T-helper 2 cell treated with Interferon-gamma antibody and Interleukin-4, amounts not matched to agents 100 ng/mL and 5 ng/mL, for 36 hours (primary cell): ENCODE measurements around the gene FGFR2. TPM values are rescaled to one million over a fixed set of nuclear protein-coding genes. Genes with fewer than 3 reads are reported as not detected.

Experiments used
- intact Hi-C: fragments of 100-400 bp; cut with micrococcal nuclease; formaldehyde crosslinking; loops from one replicate; pipeline ENCODE4 v1.15.1; 2023
- total RNA-seq: library from RNA; stranded (reverse); gene quantifications from 2 replicates; pipeline ENCODE4 v1.2.3, GENCODE V29; 2022

FGFR2 gene
- total RNA-seq, 1 donor from 2014 or later = 0.73 TPM

DNA sequence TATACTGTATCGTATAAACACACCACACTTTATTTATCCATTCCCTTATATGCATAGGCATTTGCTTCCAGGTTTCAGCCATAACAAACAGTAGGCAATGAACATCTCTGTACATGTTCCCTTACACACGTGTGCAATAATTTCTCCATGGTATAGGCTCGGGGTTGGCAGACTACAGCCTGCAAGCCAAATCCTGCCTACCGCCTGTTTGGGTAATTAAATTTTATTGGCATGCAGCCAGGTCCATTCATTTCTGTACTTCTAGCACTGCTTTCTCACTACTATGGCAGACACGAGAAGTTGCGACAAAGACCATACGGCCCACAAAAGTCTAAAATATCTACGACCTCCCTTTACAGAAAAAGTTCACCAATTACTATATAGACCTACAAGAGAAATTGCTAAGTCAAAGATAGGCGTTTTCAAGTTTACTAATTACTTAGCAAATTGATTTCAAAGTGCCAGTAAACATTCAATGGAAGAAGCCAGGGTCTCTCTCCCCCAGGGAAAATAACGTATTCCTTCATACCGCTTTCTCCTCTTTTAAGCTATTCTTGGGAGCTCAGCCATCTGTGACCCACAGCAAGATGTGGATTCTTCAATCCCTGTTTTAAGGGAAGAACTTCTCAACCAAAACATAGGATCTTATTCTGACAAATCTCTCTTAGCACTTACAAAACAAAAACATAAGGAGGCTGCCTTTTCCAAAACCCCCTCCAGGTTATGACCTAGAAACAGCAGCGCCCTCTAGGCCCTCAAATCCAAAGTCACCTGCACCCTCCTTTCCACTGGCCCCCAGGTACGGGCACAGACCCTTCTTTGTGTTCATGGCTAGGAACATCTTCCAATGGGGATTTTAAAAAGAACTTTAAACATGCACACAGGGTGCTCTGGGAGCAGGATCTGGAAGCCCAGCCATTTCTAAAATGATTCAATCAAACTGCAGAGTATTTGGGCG is 100.5 kb downstream of the FGFR2 start:
- intact Hi-C loops = no loop called here

DNA sequence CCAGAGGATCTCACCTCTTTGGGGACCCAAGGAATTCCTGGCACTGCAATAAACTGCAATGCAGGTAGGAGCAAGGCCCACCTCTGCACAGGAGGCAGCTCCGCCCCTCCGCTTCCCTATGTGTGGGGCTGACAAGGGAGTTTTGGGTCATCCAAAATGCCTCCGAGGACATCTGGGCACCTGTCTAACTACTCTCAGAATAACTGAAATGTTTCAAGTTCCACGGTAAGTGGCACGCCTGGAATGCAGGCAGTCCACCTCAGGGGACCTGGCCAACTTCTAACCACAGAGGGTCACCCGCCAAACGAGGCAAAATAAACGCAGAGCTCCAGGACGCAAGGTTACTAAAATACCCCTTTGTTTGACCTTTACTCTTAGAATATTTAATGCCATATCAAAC is 102.5 kb downstream of the FGFR2 start:
- intact Hi-C loops = no loop called here

DNA sequence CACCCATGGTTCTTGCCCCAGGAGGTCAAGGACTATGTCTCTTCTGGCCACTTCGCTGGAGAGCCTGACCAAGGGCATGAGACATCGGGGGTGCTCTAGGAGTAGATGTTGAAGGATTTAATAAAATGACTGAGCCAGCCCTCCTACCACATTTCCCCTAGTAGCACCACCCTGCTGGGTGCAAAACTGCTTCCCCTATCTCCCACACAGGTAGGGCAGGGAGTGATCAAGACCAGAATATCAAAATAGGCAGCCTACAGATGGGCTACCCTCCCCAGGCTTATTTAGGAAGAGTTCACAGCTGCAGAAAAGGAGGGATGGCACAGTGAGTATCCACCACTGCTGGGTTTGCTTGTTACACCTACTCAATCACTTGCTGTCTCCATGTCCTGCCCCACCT is 103.9 kb downstream of the FGFR2 start:
- intact Hi-C loops = no loop called here

DNA sequence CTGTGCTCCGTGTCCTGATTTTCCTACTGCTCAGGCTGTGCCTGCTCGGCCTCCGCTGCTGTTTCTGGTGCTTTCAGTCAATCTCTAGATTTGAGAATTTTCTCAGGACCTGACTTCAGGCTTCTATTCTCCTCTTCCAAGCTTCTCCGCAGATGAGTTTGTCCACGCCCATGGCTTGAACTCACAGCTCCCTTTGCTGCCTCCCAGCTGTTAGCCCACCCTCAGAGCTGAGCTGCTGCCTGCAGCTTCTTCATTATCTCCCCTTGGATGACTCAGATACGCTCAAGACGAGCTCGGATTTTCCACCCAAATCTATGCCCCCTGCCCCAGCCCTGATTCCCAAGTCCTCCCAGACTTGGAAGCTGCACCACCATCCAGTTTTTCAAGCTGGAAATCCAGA is 104.7 kb downstream of the FGFR2 start:
- intact Hi-C loops = no loop called here

DNA sequence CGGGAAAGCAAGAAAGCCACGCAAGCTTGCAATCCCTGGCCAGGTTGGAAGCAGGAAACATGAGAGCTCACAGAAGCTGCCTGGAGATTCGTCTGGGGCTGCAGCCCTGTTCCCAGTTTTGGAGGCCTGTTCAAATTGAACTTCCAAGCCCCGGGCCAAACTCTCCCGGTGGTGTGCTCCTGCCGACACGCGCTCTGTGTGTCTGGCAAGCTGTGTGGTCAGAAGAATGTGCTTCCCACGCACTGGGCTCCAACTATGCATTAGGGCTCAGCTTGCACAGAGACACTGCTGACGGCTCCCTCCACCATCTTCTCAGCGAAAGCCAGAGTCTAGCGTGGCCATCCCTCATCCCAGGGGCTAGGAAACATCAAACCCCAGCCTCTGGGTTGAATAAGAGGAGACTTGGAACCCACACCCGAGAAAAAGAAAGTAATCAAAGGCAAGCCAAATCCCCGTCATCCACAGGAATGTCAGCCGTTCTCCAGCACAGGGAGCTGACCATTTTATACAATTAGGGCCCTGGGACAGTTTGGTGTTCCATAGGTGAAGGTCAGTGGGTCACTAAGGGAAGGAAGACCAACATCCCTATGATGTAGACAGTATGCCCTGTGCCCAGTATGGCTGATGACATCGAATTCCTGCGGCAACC is 107.2 kb downstream of the FGFR2 start:
- intact Hi-C loops = no loop called here

DNA sequence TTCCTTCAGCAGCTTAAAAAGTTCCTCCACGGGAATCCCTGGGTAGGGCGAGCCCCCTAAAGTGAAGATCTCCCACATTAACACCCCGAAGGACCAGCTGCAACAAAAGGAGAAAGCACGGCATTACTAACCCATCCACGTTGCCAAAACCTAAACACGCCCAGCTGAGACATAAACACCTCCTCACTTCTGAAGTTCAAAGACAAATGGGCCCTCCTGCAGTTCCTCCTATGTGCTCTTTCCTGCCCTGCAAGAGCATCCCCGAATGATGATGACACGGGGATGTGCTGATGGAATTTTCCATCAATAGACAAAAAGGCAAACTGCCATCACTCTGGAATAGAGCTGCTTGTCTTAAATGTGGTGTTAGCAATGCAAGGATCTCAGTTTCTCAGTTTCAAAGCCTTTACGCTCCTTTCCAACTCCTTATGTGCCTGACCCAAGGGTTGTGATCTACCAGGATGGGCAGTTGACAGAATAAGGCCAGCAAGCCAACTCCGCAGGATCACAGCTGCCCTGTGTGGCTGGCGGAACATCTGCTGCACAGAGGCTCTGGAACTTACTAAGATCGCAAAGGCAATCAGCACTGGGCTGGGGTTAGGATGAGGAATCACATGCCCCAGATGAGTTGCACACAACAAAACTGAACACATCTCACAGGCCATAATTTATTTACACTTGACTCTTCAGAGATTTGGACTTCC is 112.7 kb downstream of the FGFR2 start:
- intact Hi-C loops = no loop called here

DNA sequence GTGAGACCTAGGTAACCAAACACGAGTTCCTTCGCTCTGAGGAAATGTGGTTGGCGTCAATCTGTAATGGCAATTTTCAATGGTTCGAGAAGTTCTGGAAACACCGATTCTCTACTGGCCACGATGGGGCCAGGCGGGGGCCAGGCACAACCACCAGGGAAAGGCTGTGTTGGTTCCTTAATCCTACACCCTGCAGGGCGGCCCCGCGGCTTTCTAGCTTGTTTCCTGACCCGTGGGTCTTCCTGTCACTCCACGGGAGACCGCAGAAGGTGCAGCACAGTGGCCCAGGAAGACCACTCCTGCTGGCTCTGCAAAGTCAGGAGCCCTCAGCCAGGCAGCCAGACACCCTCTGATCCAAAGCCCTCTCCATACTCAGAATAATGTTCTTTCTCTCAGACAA is 113.4 kb downstream of the FGFR2 start:
- intact Hi-C loops = no loop called here

DNA sequence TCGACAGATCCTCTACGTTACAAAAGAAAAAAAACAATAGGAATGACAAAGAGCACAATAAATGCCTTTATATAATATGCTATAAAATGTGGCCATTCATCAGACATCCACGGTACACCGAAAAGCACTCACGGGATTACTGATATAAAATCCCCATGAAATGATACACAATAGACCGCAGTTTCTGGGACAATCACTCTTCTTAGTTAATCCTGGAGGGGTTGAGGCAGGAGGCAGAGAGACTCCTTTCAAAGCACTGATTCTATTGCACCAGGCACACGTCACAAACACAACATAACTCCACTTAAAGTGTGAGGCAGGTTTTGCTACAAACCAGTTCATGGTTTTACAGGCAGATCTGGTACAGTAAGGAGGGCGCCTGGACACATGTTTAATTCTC is 113.8 kb downstream of the FGFR2 start:
- intact Hi-C loops = no loop called here

DNA sequence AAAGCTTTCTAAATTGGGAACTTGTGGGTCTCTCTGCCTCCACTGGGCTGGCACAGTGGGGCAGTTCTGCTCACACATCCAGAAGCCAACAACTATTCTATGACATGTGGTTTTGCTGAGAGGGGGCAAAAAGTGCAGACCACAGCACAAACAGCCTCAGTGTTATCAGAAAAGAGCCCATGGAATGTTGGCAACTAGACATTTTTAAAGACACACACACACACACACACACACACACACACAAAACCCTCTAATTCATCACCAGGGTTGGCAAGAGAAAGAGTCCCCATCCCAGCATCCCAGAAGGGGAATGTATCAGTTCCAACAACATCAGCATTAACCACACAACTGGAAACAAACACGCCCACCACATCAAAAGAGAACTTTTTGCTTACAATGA is 117.1 kb downstream of the FGFR2 start:
- intact Hi-C loops = no loop called here

DNA sequence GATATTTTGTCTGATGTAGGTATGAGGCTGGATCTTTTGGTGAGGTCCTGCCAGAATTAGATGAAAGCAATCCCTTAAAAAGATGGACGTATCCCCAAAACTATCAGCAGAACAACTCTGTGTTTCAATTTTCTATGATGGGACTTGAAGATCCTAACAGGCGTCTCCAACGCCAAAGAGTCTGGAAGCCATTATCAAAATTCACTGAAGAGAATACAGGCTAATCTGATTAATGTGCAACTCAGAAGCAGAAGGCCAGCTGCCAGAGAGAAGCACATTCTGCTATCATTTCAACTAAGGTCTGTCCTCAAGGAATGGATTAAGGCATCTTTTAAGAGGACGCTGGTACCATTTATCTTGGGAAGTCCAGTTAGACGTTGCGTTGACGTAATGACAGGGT is 119.7 kb downstream of the FGFR2 start:
- intact Hi-C loops = no loop called here

DNA sequence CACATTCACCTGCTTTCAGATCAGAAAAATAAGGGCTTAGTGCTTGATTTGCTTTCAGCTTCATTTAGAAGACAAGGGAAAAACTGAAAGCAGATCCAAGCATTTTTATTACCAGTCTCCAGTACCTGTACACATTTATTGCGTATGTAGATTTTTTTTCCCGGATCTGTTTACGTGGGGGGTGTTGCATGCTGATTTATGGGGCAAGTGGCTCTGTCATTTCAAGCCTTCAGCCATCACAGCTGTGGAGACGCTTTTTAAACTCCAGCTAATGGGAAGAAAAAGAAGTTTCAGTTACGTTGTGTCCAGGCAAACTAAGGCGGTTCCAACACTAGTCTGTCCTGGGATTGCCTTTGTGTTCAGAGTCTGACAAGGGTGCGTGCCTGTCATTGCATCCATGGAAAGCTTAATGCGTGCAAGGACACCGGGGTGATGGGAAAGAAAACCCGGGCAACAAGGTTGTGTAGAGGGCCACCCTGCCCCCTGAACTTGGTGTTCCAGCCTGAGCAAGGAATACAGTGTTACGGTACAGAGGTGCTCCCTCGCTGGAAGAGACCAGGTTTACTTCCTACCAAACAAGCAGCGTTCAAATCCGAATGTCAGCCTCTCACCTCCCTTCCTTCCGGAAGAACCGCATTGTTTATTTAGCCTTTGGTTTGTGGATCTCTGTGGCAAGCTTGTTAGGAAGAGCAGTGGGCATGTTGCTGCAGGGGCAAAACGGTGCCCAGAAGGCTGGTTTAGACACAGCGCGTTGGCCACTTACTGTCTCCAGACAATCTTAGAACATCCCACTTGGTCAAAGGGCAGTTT is 128.2 kb downstream of the FGFR2 start:
- intact Hi-C loops = no loop called here

DNA sequence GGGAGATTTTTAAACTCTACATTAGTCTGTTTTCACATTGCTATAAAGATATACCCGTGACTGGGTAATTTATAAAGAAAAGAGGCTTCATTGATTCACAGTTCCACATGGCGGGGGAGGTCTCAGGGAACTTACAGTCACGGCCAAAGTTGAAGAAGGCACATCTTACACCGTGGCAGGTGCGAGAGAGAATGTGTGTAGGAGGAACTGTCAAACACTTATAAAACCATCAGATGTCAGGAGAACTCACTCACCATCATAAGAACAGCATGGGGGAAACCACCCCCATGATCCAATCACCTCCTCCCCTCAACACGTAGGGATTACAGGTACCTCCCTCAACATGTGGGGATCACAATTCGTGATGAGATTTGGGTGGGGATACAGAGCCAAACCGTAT is 129.5 kb downstream of the FGFR2 start:
- intact Hi-C loops = no loop called here

DNA sequence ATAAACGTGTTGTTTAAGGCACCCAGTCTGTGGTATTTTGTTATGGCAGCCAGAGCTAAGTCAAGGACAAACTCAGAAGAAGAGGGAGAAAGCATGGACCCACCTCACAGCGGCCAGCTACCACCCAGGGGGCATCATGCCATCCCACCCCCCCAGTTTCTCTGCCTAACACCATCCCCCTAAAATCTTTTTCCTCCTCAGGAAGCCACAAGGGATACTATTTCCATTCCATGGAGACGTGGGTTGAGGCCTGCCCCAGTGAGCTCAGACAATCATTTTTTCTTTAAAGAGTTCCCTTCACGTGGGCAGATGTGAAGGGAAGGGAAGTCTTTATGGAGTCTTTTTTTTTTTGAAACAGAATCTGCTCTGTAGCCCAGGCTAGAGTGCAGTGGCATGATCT is 131.8 kb downstream of the FGFR2 start:
- intact Hi-C loops = no loop called here

DNA sequence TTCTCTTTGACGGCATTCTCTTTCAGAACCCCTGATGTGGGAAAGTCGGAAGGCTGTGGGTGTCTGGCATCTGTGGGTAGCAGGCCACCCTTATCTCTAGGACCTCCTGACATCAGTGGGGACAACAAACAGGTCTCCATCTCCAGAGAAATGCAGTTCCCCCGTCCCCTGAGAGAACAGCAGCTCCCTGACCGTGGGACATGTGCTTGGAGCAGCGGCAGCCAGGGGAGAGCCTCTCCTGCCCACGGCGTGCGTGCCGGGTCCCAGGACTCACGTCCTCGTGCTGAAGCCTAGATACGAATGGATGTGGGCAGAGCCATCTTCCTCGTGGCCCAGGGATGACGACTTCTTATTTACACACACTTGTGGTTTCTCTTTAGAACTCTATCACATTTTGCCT is 133.0 kb downstream of the FGFR2 start:
- intact Hi-C loops = no loop called here

DNA sequence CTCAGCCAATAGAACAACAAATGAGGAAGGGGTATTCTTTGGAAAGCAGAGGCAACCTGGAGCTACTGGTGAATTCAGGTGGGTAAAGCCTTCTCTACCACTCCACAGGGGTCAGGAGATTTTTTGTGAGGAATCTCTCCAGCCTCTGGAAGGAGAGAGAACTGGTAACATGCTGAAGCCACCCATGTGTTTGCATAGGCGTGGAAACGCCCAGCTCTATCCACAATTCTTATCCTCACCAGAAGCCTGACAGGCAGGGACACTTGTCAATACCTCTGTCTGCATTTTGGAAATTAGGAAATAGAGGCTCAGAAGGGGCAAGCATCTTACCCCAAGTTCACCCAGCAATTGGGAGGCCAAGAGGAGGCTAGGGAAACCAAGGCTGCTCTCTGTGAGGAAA is 133.7 kb downstream of the FGFR2 start:
- intact Hi-C loops = no loop called here

DNA sequence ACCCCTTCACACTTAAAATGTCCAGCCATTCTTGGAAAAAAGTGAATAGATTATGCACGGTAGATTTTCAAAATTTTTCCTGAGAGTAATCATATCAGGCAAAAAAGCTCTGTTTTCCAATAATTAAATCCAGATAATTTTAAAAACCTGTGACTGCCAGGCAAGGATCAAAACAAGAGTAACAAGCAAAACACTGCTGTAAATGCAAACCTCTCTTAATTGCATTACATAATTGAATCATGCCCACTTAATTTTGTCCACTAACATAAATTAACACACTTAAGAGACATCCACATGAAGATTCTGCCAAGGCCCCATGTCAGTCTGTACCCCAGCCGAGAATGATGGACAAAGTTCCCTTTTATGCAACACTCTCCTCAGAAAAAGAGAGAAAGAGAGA is 135.3 kb downstream of the FGFR2 start:
- intact Hi-C loops = no loop called here

DNA sequence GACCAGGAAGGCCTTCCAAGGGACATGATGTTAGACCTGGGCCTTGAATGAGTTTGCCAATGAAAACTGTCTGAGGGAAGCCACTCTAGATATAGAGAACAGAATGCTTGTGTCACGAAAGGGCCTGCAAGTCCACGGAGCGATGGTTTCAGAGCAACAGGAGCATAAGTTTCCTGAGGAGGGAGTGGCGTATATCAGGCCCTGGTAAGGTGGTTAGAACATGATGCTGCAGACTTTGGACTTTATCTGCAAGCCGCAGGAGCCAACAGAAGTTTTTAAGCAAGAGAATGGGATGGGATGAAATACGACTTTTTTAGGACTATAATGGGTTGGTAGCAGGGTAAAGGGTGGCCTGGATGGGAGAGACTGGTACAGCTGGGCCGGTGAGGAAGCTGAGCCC is 136.0 kb downstream of the FGFR2 start:
- intact Hi-C loops = no loop called here

DNA sequence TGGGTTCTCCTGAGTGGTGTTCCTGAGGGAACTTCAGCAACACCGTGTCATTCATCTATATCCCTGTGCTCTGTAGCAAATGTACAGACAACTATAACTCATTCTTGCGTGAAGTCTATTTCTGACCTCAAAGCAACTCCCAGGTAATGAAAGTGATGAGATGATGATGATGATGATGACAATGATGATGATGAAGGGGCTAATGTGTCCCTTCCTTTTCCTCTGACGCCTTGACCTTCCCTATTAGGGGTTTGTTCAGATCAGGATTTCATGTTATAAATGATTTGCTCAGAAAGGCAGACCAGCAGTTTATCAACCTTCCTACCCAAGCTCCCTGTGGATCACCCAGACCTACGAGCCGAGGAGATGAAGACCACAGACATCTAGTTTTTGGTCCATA is 136.9 kb downstream of the FGFR2 start:
- intact Hi-C loops = no loop called here

DNA sequence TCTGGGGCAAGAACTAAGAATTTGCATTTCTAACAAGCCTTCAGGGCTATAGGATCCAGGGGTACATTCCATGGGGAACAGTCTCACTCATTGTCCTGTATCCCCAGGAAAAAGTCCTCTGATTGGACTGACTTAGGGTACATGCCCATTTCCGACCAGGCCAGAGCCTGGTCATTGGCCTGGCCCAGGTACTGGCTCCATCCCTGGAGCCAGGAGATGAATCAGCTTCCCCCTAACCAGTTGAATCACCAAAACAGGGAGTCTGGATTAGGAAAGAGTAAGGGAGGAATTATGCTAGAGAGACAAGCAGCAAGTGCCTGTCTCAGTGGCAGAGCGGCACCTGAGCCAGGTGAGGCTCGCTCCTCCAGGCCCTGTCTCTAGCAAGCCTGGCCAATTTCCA is 137.5 kb downstream of the FGFR2 start:
- intact Hi-C loops = no loop called here

DNA sequence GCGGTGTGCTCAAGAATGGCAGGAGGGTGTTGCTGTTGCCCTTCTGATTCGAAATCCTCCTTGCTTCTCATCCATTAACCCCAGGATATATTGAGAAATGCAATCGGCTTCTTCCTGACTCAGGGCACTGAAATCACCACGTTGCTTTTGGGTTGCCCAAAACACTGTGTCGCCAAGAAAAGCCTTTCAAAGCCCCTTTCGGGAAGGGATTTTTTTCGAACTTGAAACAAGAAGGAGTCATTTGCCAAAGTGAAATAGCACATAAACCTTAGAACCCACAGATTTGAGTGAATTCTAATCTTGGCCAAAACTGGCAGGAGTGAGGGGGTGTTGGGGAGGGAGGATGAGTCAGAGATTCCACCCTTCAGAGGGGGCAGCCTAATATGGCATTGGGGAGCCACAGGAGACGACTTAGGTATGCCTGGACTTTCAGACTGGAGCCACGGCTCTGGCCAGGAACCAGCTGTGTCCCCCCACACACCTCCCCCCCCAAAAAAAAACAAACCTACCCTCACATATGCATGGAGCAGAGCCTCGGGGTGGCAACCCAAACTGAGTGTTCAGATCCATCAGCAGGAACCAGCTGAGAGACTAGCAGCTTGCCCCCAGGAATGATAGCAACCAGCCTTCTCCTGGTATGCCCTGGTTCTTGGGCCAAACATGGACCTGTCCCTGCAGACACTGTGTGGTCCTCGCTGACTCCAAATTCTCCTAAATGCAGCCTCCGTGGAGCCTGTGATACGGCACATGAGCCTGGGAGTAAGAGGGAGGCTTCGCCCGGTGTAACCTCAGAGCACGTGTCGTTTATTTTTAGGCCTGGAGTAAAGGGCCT is 138.4 kb downstream of the FGFR2 start:
- intact Hi-C loops = no loop called here

DNA sequence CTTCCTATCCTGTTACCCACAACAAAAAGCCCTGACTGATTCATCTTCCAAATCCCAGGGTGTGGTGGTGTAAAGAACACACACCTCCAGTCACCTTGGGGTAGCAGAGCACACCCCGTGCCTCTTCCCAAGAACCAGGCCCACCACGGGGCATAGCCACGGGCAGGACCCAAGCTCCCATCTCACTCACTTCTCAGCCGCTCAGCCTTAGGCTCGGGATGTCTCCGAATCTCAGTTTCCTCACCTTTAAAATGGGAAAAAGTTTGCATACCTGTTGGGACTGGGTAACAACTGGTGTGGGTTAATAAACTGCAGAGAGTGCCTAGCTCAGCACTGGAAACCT is 139.0 kb downstream of the FGFR2 start:
- intact Hi-C loops = no loop called here
